Activated CD8-positive, alpha-beta T cell treated with anti-CD3 and anti-CD28 coated beads, Interleukin-2, amount 10 ng/mL, durations not matched to agents 7 days and 5 days (primary cell): ENCODE data around the gene RAB6C. TPM values are rescaled to one million over a fixed set of nuclear protein-coding genes. Genes with fewer than 3 reads are reported as not detected.
"Not testable (repeated sequence)": the region's sequence is repeated elsewhere in the genome, so short reads cannot be mapped to it uniquely, and the experiment has no call there.

Source experiments
- ATAC-seq: fragments of 150-1000 bp; cut with Tn5 transposase; one replicate; pipeline ENCODE4 v1.10.0; 2021; ENCODE audit warnings: moderate library complexity
- CTCF ChIA-PET: fragments of 350-600 bp; sonication (Branson Sonifier 250); formaldehyde crosslinking; loops from one replicate; lab custom pipeline; 2021; ENCODE audit warnings: antibody characterized with exemption; lab: Charles Lee
- POLR2A ChIA-PET: fragments of 350-600 bp; sonication (Branson Sonifier 250); formaldehyde crosslinking; loops from one replicate; lab custom pipeline; 2021; ENCODE audit warnings: antibody characterized with exemption; lab: Charles Lee
- DNase-seq: peaks from one replicate; pipeline ENCODE4 v3.0.0-alpha.2; 2020
- H3K27ac Mint-ChIP-seq: one replicate; pipeline ENCODE4 v1.8.0; 2021; ENCODE audit warnings: mild to moderate bottlenecking, mixed read lengths
- H3K27me3 Mint-ChIP-seq: one replicate; pipeline ENCODE4 v1.8.0; 2021; ENCODE audit warnings: low read depth, mixed read lengths
- H3K36me3 Mint-ChIP-seq: one replicate; pipeline ENCODE4 v1.8.0; 2021; ENCODE audit warnings: low read depth, mixed read lengths
- H3K4me1 Mint-ChIP-seq: one replicate; pipeline ENCODE4 v1.8.0; 2021; ENCODE audit warnings: low read depth, mixed read lengths
- H3K4me3 Mint-ChIP-seq: one replicate; pipeline ENCODE4 v1.8.0; 2021; ENCODE audit warnings: mild to moderate bottlenecking, mixed read lengths
- H3K9me3 Mint-ChIP-seq: one replicate; pipeline ENCODE4 v1.8.0; 2022; ENCODE audit warnings: mixed read lengths; ENCODE audit not compliant: insufficient read depth
- total RNA-seq, 2 experiments: library from RNA; stranded (reverse); gene quantifications; one replicate each; pipeline ENCODE4 v1.2.3, GENCODE V29; 2021

The RAB6C gene
- total RNA-seq, 2 experiments from 2014 or later, result not detected

- H3K36me3 Mint-ChIP-seq, ATAC-seq, H3K9me3 Mint-ChIP-seq, POLR2A ChIA-PET, H3K27me3 Mint-ChIP-seq, H3K27ac Mint-ChIP-seq, H3K4me1 Mint-ChIP-seq, CTCF ChIA-PET, DNase-seq, H3K4me3 Mint-ChIP-seq: not testable (repeated sequence)
Measured at GRCh38 chr2:129958736-129959135, 20.7 kb upstream of the RAB6C start.

GRCh38 chr2:129968605-129969004 lies 10.9 kb upstream of the RAB6C start:
- CTCF ChIA-PET, ATAC-seq, H3K4me3 Mint-ChIP-seq, POLR2A ChIA-PET, H3K27ac Mint-ChIP-seq, H3K4me1 Mint-ChIP-seq, H3K36me3 Mint-ChIP-seq, DNase-seq, H3K27me3 Mint-ChIP-seq, H3K9me3 Mint-ChIP-seq: not testable (repeated sequence)

DNA sequence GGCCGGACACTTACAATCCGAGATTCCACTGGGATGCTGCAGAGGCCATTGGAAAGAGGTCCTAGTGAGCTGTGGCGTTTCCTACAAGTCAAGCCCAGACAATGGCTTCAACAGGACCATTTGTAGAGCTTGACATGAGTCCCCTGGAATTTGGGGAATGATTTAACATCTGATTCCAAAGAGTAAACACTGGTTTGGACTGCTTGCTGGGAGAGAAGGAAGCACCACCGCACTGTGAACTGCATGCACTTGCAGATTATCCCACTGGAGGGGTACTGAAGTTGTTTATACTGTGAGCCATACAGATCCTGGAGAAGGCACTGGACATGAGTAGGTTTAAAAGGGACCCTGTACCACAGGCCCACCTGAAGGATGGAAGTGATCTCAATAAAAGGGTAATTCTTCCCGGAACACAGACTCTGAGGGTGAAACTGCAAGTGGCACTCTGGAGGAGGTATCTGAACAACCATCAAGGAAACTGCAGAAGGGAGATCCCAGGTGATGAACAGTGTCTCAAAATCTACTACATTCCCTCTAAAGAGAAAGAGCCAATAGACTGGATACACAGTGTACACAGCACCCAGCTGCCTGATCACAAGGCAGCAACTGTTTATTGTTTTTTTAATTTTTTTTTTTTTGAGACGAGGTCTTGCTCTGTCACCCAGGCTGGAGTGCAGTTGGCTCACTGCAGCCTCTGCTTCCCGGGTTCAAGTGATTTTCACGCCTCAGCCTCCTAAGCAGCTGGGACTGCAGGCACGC lies 4.3 kb upstream of the RAB6C start:
- CTCF ChIA-PET, result no interaction called here

GRCh38 chr2:129976969-129977368 lies 2.5 kb upstream of the RAB6C start:
- ATAC-seq, DNase-seq, H3K9me3 Mint-ChIP-seq, H3K4me3 Mint-ChIP-seq, CTCF ChIA-PET, H3K4me1 Mint-ChIP-seq, POLR2A ChIA-PET, H3K36me3 Mint-ChIP-seq, H3K27ac Mint-ChIP-seq: not testable (repeated sequence)
- H3K27me3 Mint-ChIP-seq, result peaks cover 26% of the 10 kb centered on the region

More for the DNA sequence above, 4.3 kb upstream of the RAB6C start:
- DNase-seq (no peak), ATAC-seq (no peak)
- POLR2A ChIA-PET, result no interaction called here
- no peaks in the 10 kb centered on the region for H3K36me3 Mint-ChIP-seq
- no peak overlapping the region for H3K4me3 Mint-ChIP-seq
- H3K27ac Mint-ChIP-seq, result no peak overlapping the region
- peaks cover 3% of the 10 kb centered on the region for H3K4me1 Mint-ChIP-seq
- H3K27me3 Mint-ChIP-seq, result peaks cover 22% of the 10 kb centered on the region
- no peaks in the 10 kb centered on the region for H3K9me3 Mint-ChIP-seq

- CTCF ChIA-PET, result interaction anchor here (0.7 kb wide), 1 partner anchor 104 kb away, joined by 4 read pairs; no protein-coding TSS in a partner anchor
- Mint-ChIP-seq H3K27ac (no peak overlapping the region), H3K36me3 (no peaks in the 10 kb centered on the region), H3K9me3 (no peaks in the 10 kb centered on the region), H3K4me3 (no peak overlapping the region), H3K4me1 (peaks cover 9% of the 10 kb centered on the region), H3K27me3 (peaks cover 26% of the 10 kb centered on the region)
- no peak for DNase-seq
- ATAC-seq, result no peak
- POLR2A ChIA-PET, result no interaction called here
Measured at GRCh38 chr2:129977986-129978385, 1.5 kb upstream of the RAB6C start.

GRCh38 chr2:129980246-129980645 lies 780 bp downstream of the RAB6C start:
- H3K4me1 Mint-ChIP-seq, H3K36me3 Mint-ChIP-seq, H3K27ac Mint-ChIP-seq, CTCF ChIA-PET, POLR2A ChIA-PET, H3K9me3 Mint-ChIP-seq, DNase-seq: not testable (repeated sequence)
- H3K27me3 Mint-ChIP-seq, result peaks cover 24% of the 10 kb centered on the region
- peak overlapping the region; percentile 13 for H3K4me3 Mint-ChIP-seq
- ATAC-seq, result peak; percentile 47

DNA sequence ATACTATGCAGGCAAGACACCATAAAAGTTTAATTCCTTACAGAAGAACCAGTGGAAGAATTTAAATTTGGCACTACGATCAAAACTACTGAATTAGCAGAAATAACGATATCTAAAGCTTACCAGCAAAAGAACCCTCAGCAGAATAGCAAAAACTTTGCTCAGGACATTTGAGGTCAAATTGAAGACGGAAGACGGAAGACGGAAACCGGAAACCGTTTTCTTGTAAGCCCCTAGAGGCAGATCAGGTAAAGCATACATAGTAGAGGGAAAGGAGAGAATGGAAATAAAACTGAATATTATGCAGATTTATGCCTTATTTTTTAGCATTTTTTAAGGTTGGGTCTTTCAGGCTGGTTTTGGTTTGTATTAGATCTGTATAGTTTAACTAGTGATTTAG lies 2.2 kb downstream of the RAB6C start:
- ATAC-seq, H3K9me3 Mint-ChIP-seq, H3K36me3 Mint-ChIP-seq, H3K4me1 Mint-ChIP-seq, H3K27ac Mint-ChIP-seq, DNase-seq, H3K4me3 Mint-ChIP-seq, CTCF ChIA-PET, POLR2A ChIA-PET: not testable (repeated sequence)
- peaks cover 29% of the 10 kb centered on the region for H3K27me3 Mint-ChIP-seq

GRCh38 chr2:129984426-129984825 lies 5.0 kb downstream of the RAB6C start:
- CTCF ChIA-PET, result no interaction called here
- Mint-ChIP-seq H3K27ac (no peak overlapping the region), H3K27me3 (peaks cover 20% of the 10 kb centered on the region), H3K36me3 (no peaks in the 10 kb centered on the region), H3K4me3 (no peak overlapping the region), H3K9me3 (no peaks in the 10 kb centered on the region), H3K4me1 (peaks cover 6% of the 10 kb centered on the region)
- DNase-seq (no peak), ATAC-seq (no peak)
- POLR2A ChIA-PET, result no interaction called here

DNA sequence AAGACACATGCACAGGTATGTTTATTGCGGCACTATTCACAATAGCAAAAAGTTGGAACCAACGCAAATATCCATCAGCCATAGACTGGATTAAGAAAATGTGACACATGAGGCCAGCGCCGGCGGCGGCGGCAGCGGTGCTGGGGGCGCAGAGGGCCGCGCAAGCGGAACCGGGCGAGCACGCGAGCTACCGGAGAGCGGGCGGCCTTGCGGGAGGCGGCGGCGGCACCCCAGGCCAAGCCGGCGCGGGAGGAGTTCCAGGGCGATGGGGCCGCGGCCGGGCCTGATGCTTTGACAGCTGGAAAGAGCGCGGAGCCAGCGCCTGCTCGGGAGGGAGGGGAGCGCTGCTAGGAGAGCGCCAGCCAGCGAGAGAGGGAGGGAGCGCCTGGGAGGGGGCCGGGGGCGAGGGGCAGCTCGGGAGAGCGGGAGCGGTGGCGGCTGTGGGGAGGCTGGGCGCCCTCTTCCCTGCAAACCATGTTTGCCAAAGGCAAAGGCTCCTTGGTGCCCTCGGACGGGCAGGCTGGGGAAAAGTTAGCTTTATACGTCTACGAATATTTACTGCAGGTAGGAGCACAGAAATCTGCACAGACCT lies 13.0 kb downstream of the RAB6C start:
- DNase-seq, H3K36me3 Mint-ChIP-seq, H3K4me1 Mint-ChIP-seq, H3K9me3 Mint-ChIP-seq, POLR2A ChIA-PET, H3K4me3 Mint-ChIP-seq, H3K27ac Mint-ChIP-seq, ATAC-seq, CTCF ChIA-PET: not testable (repeated sequence)
- peaks cover 25% of the 10 kb centered on the region for H3K27me3 Mint-ChIP-seq

DNA sequence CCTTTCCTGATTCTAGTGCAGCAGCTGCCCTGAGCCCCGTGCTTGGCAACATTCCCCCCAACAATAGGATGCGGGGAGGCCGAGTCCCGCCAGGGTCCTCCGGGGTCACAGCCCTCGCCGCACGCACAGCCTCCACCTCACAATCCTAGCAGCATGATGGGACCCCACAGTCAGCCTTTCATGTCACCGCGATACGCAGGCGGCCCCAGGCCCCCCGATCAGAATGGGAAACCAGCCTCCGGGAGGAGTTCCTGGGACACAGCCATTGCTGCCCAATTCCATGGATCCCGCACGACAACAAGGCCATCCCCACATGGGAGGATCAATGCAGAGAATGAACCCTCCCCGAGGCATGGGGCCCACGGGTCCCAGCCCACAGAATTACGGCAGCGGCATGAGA lies 13.7 kb downstream of the RAB6C start:
- CTCF ChIA-PET, H3K9me3 Mint-ChIP-seq, DNase-seq, H3K36me3 Mint-ChIP-seq, POLR2A ChIA-PET, ATAC-seq, H3K4me1 Mint-ChIP-seq, H3K27ac Mint-ChIP-seq, H3K4me3 Mint-ChIP-seq: not testable (repeated sequence)
- H3K27me3 Mint-ChIP-seq, result peaks cover 25% of the 10 kb centered on the region

DNA sequence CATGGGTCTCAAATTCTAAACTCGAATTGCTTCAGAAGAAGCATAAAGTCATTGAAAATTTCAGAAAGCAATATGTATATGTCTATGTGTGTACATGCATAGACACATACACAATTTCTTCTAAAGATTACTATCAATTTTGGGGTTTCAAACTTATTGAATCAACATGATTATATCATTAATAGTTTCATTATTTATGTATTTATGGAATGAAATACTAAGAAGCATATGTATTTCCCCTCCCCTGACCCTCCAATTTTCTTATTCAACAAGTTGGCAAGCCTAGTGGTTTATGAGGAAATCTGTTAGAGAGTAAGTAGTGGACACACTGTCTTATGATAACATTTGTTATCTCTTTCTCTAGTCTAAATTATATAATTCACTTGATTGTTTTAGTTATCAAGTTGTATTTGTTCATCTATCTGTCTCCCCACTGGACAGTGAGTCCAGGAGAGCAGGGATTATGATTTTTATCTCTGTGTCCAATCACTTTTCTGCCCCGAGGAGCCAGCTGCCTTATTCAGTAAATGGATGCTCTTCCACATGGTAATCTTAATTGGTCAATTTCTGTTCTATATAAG lies 17.3 kb downstream of the RAB6C start:
- peaks cover 17% of the 10 kb centered on the region for H3K27me3 Mint-ChIP-seq
- H3K9me3 Mint-ChIP-seq, H3K36me3 Mint-ChIP-seq, ATAC-seq, CTCF ChIA-PET, DNase-seq, POLR2A ChIA-PET, H3K4me1 Mint-ChIP-seq, H3K4me3 Mint-ChIP-seq, H3K27ac Mint-ChIP-seq: not testable (repeated sequence)

DNA sequence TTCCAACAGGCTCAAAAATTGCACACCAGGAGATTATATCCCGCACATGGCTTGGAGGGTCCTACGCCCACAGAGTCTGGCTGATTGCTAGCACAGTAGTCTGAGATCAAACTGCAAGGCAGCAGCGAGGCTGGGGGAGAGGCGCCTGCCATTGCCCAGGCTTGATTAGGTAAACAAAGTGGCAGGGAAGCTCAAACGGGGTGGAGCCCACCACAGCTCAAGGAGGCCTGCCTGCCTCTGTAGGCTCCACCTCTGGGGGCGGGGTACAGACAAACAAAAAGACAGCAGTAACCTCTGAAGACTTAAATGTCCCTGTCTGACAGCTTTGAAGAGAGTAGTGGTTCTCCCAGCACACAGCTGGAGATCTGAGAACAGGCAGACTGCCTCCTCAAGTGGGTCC lies 19.3 kb downstream of the RAB6C start:
- H3K4me3 Mint-ChIP-seq, DNase-seq, CTCF ChIA-PET, H3K9me3 Mint-ChIP-seq, H3K36me3 Mint-ChIP-seq, H3K4me1 Mint-ChIP-seq, POLR2A ChIA-PET, H3K27me3 Mint-ChIP-seq, ATAC-seq, H3K27ac Mint-ChIP-seq: not testable (repeated sequence)
